HG02973 (cell line): Measurements from ENCODE around the gene TOMT.

Experiments used
- ATAC-seq: cut with Tn5 transposase; IDR thresholded peaks from one replicate; pipeline ENCODE4 v1.9.1; 2021; ENCODE audit warnings: moderate library complexity; ENCODE audit not compliant: unreplicated experiment

The TOMT gene

DNA sequence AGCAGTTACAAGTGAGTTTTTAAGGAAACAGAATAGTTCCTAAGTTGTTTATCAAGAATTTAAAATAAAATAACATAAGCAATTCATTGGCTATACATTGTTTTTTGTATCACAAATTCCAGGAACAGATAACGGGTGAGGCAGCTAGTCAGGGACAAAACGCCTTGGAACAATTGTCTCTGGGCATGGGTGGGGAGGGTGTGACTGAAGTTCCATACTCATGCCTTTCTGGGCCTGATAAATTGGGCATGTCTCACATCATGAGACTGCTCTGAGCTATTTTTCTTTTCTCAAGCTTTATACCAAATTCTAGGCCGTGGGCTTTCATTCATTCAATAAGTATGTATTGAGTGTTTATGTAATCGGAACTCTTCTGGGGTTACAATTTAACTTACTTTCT lies 51.4 kb downstream of the TOMT start:
- no peak for ATAC-seq
